Putamen (tissue), 1 donor: Measurements from ENCODE around the gene DNAH1.
"Not testable (repeated sequence)": the region's sequence is repeated elsewhere in the genome, so short reads cannot be mapped to it uniquely, and the experiment has no call there.

Experiments used
- DNase-seq: peaks from one replicate; pipeline ENCODE4 v3.0.0-alpha.2; 2016; ENCODE audit warnings: low spot score

DNAH1 gene

GRCh38 chr3:52315977-52316764 is at the start of gene DNAH1:
DNAH1 (plus strand) TSS chr3:52316319; CDS start chr3:52322443, 6,124 bp downstream.
- no peak for DNase-seq

- no peak for DNase-seq
Measured at GRCh38 chr3:52268036-52268435, 48.1 kb upstream of the DNAH1 start.

- DNase-seq: no peak
Measured at GRCh38 chr3:52269776-52270175, 46.3 kb upstream of the DNAH1 start.

- DNase-seq: no peak
Measured at GRCh38 chr3:52270252-52270754, 45.8 kb upstream of the DNAH1 start.

GRCh38 chr3:52272172-52272571 is 43.9 kb upstream of the DNAH1 start:
- not testable (repeated sequence) for DNase-seq

GRCh38 chr3:52272831-52273230 is 43.3 kb upstream of the DNAH1 start:
- no peak for DNase-seq

- not testable (repeated sequence) for DNase-seq
Measured at GRCh38 chr3:52274781-52275180, 41.3 kb upstream of the DNAH1 start.

- peak; percentile 43 for DNase-seq
Measured at GRCh38 chr3:52277071-52277964, 38.8 kb upstream of the DNAH1 start.

- no peak for DNase-seq
Measured at GRCh38 chr3:52277972-52278509, 38.1 kb upstream of the DNAH1 start.

- peak; percentile 94 for DNase-seq
Measured at GRCh38 chr3:52278510-52279069, 37.5 kb upstream of the DNAH1 start, which contains the start of gene WDR82. WDR82 (minus strand) TSS chr3:52278649; CDS start chr3:52278361, 288 bp downstream.

- DNase-seq: no peak
Measured at GRCh38 chr3:52279596-52279995, 36.5 kb upstream of the DNAH1 start.

GRCh38 chr3:52280050-52280461 is 36.1 kb upstream of the DNAH1 start:
- DNase-seq: no peak

GRCh38 chr3:52281981-52282801 is 33.9 kb upstream of the DNAH1 start:
- DNase-seq: no peak

- DNase-seq: no peak
Measured at GRCh38 chr3:52283306-52283705, 32.8 kb upstream of the DNAH1 start.

- not testable (repeated sequence) for DNase-seq
Measured at GRCh38 chr3:52284051-52284450, 32.1 kb upstream of the DNAH1 start.

GRCh38 chr3:52286777-52287110 is 29.4 kb upstream of the DNAH1 start:
- no peak for DNase-seq

GRCh38 chr3:52288674-52289073 is 27.4 kb upstream of the DNAH1 start:
- no peak for DNase-seq

GRCh38 chr3:52289338-52289746 is 26.8 kb upstream of the DNAH1 start:
- DNase-seq: no peak

GRCh38 chr3:52289747-52290595 is 26.1 kb upstream of the DNAH1 start:
- no peak for DNase-seq
